ENCODE measurements around the gene CBX7.

Gene CBX7

DNA sequence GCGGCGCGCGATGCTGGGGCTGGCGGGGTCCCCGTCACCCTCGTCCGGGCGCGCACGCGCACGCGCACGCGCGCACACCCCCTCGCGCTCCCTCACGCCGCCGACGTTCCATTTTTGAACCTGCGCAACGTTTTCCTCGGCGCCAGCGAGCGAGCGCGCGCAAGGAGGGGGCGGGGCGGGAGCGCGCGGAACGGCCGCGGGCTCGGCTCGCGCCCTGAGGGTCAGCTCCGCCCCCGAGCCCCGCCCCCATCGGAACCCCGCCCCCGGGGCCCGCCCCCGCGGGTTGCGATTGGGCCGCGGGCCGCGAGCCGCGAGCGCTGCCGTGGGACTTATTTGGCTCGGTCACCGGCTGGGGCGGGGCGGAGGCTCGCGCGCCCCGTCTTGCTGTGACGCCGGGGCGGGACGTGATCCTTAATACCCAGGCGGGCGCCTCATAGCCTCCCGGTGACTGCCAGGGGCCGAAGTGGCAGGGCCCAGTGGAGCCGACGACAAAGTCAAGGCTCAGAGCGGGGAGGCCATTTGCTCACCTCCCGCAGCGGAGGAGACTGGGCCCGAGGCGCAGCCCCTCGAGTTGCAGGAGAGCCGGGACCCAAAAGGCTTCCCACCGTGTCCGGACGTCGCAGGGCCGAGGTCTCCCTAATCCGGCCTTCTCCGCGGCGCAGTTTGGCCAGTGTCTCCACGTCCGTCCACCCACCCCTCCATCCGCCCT lies at the start of gene CBX7:
TSS of gene CBX7 (minus strand) at position 170 of the 709 bp plus-strand sequence. CDS start 236 bp downstream, outside the sequence.
- Histone ChIP-seq H3K27me3 (ENCODE audit: insufficient read depth, poor library complexity, severe bottlenecking) (no peaks in the 10 kb centered on the region), H3K4me3 (ENCODE audit: severe bottlenecking) (peak within 1 kb of the TSS; percentile 46), H3K27ac (ENCODE audit: poor library complexity, severe bottlenecking) (peak within 1 kb of the TSS; percentile 36), H3K4me1 (ENCODE audit: insufficient read depth, poor library complexity, severe bottlenecking) (no peaks in the 10 kb centered on the region), H3K36me3 (ENCODE audit: low read depth) (no peaks in the 10 kb centered on the region), H3K9me3 (ENCODE audit: severe bottlenecking) (no peaks in the 10 kb centered on the region)
- TF ChIP-seq CTCF (IDR thresholded peaks at IDR 0.05; ENCODE audit: poor library complexity, severe bottlenecking) = no peak
- peak; percentile 86 for ATAC-seq (ENCODE audit: low read depth)
- DNase-seq (ENCODE audit: low spot score) = peak; percentile 83

GRCh38 chr22:39197578-39197977 lies 45.1 kb upstream of the CBX7 start:
- DNase-seq (ENCODE audit: low spot score) = no peak

DNA sequence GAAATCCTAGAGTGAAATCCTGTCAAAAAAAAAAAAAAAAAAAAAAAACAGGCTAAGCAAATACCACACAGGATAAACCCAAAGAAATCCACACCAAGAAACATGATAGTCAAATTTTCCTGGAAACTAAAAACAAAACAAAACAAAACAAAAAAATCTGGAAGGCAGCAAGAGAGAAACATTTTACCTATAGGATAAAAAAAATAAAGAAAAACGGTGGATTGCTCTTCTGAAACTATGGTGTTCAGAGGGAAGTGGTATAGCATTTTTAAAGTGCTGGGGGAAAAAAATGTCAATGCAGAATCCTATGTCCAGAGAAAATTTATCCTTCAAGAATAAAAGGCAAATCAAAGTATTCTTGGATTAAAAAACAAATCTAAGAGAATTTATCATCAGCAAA lies 41.6 kb upstream of the CBX7 start:
- H3K27me3 ChIP-seq (ENCODE audit: insufficient read depth, poor library complexity, severe bottlenecking) = no peaks in the 10 kb centered on the region
- peaks cover 12% of the 10 kb centered on the region for H3K9me3 ChIP-seq (ENCODE audit: severe bottlenecking)
- TF ChIP-seq CTCF (IDR thresholded peaks at IDR 0.05; ENCODE audit: poor library complexity, severe bottlenecking) = no peak
- no peaks in the 10 kb centered on the region for H3K4me1 ChIP-seq (ENCODE audit: insufficient read depth, poor library complexity, severe bottlenecking)
- DNase-seq (ENCODE audit: low spot score) (no peak), ATAC-seq (ENCODE audit: low read depth) (no peak)
- no peak overlapping the region for H3K27ac ChIP-seq (ENCODE audit: poor library complexity, severe bottlenecking)
- no peak overlapping the region for H3K4me3 ChIP-seq (ENCODE audit: severe bottlenecking)
- H3K36me3 ChIP-seq (ENCODE audit: low read depth) = peaks cover 4% of the 10 kb centered on the region; the same call in 1 of the 2 replicates

More at GRCh38 chr22:39197578-39197977, 45.1 kb upstream of the CBX7 start:
- Histone ChIP-seq H3K27ac (ENCODE audit: poor library complexity, severe bottlenecking) (no peak overlapping the region), H3K9me3 (ENCODE audit: severe bottlenecking) (peaks cover 14% of the 10 kb centered on the region), H3K4me3 (ENCODE audit: severe bottlenecking) (no peak overlapping the region), H3K36me3 (ENCODE audit: low read depth) (peaks cover 4% of the 10 kb centered on the region; the same call in 1 of the 2 replicates), H3K4me1 (ENCODE audit: insufficient read depth, poor library complexity, severe bottlenecking) (no peaks in the 10 kb centered on the region), H3K27me3 (ENCODE audit: insufficient read depth, poor library complexity, severe bottlenecking) (no peaks in the 10 kb centered on the region)
- TF ChIP-seq CTCF (IDR thresholded peaks at IDR 0.05; ENCODE audit: poor library complexity, severe bottlenecking) = no peak
- ATAC-seq (ENCODE audit: low read depth) = no peak

DNA sequence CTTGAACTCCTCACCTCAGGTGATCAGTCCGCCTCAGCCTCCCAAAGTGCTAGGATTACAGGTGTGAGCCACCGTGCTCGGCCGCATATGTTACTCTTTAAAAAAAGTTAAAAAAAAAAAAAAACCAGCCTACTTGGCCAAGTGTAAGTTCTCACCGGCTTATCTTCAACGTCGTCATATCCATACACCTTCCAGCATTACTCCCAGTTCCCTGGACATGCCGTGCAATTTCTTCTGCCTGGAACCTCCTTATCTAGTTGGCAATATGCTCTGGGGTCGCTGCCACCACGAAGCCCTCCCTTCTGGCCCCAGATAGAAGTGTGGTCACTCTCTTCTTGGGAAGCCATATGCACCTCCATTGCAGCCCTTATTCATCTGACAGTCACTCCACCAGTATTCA lies 36.3 kb upstream of the CBX7 start:
- Histone ChIP-seq H3K4me3 (ENCODE audit: severe bottlenecking) (no peak overlapping the region), H3K9me3 (ENCODE audit: severe bottlenecking) (peaks cover 4% of the 10 kb centered on the region), H3K36me3 (ENCODE audit: low read depth) (no peaks in the 10 kb centered on the region), H3K4me1 (ENCODE audit: insufficient read depth, poor library complexity, severe bottlenecking) (no peaks in the 10 kb centered on the region), H3K27ac (ENCODE audit: poor library complexity, severe bottlenecking) (no peak overlapping the region), H3K27me3 (ENCODE audit: insufficient read depth, poor library complexity, severe bottlenecking) (no peaks in the 10 kb centered on the region)
- no peak for TF ChIP-seq CTCF (IDR thresholded peaks at IDR 0.05; ENCODE audit: poor library complexity, severe bottlenecking)
- DNase-seq (ENCODE audit: low spot score) = peak; percentile 2
- ATAC-seq (ENCODE audit: low read depth) = no peak

GRCh38 chr22:39185601-39186012 lies 33.1 kb upstream of the CBX7 start:
- peak; percentile 34 for DNase-seq (ENCODE audit: low spot score)
- TF ChIP-seq CTCF (IDR thresholded peaks at IDR 0.05; ENCODE audit: poor library complexity, severe bottlenecking) = peak; percentile 9
- no peaks in the 10 kb centered on the region for H3K27me3 ChIP-seq (ENCODE audit: insufficient read depth, poor library complexity, severe bottlenecking)
- ATAC-seq (ENCODE audit: low read depth) = no peak
- no peaks in the 10 kb centered on the region for H3K9me3 ChIP-seq (ENCODE audit: severe bottlenecking)
- H3K36me3 ChIP-seq (ENCODE audit: low read depth) = no peaks in the 10 kb centered on the region
- H3K27ac ChIP-seq (ENCODE audit: poor library complexity, severe bottlenecking) = no peak overlapping the region
- no peaks in the 10 kb centered on the region for H3K4me1 ChIP-seq (ENCODE audit: insufficient read depth, poor library complexity, severe bottlenecking)
- H3K4me3 ChIP-seq (ENCODE audit: severe bottlenecking) = no peak overlapping the region
